H4 (cell line): Measurements from ENCODE around the gene PPP2R2C. TPM values are rescaled to one million over a fixed set of nuclear protein-coding genes. Genes with fewer than 3 reads are reported as not detected.

Experiments
- DNase-seq: peaks from one replicate; pipeline ENCODE4 v3.0.0-alpha.2; 2015; ENCODE audit warnings: low spot score
- total RNA-seq: library from RNA; depleted of rRNA; stranded (reverse); fragments of >200 nt; shearing (Covaris generic); gene quantifications from 2 replicates; pipeline ENCODE4 v1.2.3, GENCODE V29; 2014

PPP2R2C gene
- total RNA-seq, 1 experiment from 2014 or later, result 0.91 TPM

DNA sequence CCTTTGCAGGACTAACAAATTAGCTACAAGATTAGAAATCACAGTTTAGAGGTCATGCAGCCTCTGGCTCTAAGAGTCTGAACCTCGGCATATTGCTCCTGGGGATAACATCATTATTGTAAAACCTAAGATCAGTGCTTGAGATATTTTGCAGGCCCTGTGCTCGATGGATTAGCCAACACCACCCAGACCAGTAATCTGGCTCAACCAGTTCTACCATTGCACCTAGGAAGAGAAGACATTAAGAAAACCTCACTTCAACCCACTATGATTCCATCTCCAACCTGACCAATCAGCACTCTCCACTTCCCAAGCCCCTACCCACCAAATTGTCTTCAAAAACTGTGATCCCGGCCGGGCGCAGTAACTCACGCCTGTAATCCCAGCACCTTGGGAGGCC is 159.2 kb downstream of the PPP2R2C start:
- DNase-seq, result no peak

DNA sequence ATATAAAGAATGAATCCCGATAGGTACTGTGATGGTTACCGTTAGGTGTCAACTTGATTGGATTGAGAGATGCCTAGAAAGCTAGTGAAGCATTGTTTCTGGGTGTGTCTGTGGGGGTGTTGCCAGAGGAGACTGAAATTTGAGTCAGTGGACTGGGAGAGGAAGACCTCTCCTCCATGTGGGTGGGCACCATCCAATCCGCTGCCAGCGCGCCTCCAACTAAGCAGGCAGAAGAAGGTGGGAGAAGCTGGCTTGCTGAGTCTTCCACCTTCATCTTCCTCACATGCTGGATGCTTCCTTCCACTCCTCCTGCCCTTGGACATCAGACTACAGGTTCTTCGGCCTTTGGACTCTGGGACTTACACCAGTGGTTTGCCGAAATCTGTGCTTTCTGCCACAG is 162.6 kb downstream of the PPP2R2C start:
- DNase-seq, result no peak

DNA sequence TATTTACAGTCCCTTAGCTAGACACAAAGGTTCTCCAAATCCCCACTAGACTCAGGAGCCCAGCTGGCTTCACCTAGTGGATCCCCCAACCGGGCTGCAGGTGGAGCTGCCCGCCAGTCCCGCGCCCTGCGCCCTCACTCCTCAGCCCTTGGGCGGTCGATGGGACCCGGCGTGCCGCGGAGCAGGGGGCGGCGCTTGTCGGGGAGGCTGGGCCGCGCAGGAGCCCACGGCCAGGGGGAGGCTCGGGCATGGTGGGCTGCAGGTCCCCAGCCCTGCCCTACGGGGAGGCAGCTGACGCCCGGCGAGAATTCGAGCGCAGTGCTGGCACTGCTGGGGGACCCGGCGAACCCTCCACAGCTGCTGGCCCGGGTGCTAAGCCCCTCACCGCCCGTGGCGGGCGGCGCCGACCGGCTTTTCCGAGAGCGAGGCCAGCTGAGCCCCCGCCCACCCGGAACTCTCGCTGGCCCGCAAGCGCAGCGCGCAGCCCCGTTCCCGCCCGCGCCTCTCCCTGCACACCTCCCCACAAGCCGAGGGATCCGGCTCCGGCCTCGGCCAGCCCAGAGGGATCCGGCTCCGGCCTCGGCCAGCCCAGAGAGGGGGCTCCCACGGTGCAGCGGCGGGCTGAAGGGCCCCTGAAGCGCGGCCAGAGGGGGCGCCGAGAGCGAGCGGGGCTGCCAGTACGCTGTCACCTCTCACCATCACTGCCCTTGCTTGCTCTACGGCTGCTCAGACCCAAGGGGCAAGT is 163.3 kb downstream of the PPP2R2C start:
- no peak for DNase-seq

DNA sequence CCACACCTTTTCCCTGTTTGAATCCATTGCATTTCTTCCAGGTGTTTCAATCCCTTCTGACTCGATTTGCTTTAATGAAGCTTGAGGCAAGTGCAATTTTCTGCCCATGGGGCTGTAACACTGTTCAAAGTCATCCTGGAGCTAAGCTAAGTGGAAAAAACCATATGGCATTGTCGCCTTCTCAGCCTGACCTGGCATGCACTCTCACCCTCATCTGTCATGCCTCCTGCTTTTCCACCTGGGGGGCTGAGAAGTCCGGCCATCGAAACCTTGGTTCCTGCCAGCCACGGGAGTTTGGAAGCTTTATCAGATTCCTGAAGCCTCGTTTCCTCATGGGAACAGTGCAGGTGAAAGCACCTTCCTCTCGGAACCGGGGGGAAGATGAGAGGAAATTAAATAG is 164.5 kb downstream of the PPP2R2C start:
- DNase-seq, result no peak

DNA sequence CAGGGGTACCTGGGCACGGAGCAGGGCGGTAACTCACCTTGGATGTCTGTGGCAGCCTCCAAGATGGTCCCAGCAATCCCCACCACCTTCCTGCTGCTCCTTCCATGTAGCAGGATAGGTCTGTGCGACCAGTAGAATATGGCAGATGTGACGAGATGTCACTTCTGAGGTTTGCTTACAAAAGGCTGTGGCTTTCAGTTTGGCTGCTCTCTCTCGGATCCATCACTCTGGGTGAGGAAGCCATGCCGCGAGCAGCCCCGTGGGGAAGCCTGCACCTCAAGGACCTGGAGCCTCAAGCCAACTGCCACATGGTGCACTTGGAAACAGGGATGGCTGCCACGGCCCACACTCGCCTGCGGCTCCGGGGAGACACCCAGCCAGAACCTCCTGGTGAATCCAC is 165.2 kb downstream of the PPP2R2C start:
- DNase-seq, result no peak

DNA sequence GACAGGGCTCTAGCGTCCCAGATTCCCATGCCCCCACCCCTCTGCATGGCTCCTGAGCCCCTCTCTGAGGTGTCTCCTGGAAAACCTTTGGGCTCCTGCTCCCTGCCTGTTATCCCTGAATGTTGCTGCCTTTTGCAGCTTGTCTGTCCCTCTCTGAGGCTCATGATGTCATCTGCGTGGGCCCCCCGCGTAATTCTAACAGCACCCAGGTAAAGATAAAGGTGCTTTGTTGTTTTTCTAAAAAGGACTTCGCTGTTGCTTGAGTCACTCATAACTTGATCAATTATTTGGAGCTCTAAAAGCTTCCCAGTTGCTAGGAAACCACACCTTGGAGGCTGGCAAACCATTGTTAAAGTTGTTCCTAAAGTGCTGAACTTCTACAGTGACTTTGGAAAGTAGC is 166.1 kb downstream of the PPP2R2C start:
- DNase-seq, result no peak

DNA sequence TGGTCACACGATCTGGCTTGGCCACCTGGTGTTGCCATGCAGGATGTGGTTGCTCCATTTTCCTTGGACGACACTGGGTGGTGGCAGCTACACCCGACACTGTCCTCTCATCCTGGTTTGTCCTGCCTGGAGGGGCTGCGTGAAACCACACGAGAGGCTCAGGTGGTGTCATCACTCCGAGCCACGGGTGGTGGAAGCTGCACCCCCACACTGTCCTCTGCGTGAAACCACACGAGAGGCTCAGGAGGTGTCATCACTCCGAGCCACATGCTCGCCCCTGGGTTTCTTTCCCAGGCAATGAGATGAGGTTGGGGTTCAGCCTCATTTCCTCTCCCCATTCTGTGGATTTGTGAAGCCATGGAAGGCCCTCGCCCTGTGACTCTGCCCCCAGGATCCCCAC is 168.5 kb downstream of the PPP2R2C start:
- DNase-seq, result no peak

DNA sequence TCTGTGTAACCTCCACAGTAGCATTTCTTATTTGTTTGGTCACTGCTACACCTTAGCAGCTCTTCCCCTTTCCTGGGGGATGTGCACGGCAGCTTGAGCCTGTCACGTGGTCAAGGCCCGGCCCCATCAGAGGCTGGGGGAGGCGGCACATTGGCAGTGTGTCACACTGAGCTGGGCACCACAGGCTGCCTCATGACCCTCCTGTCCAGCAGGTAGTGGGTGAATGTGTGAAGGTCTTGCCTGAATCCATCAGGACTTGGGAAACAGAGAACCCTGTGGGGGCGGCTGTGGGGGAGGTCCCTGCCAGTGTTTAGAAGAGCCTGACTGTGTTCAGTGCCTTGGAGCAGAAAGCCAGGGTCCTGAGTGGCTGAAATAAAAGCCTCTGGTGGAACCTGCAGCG is 169.5 kb downstream of the PPP2R2C start:
- no peak for DNase-seq

DNA sequence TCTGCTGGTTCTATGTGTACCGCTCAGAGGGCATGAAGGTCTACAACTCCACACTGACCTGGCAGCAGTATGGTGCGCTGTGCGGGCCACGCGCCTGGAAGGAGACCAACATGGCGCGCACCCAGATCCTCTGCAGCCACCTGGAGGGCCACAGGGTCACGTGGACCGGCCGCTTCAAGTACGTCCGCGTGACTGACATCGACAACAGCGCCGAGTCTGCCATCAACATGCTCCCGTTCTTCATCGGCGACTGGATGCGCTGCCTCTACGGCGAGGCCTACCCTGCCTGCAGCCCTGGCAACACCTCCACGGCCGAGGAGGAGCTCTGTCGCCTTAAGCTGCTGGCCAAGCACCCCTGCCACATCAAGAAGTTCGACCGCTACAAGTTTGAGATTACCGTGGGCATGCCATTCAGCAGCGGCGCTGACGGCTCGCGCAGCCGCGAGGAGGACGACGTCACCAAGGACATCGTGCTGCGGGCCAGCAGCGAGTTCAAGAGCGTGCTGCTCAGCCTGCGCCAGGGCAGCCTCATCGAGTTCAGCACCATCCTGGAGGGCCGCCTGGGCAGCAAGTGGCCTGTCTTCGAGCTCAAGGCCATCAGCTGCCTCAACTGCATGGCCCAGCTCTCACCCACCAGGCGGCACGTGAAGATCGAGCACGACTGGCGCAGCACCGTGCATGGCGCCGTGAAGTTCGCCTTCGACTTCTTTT is 170.5 kb downstream of the PPP2R2C start:
- DNase-seq, result no peak

DNA sequence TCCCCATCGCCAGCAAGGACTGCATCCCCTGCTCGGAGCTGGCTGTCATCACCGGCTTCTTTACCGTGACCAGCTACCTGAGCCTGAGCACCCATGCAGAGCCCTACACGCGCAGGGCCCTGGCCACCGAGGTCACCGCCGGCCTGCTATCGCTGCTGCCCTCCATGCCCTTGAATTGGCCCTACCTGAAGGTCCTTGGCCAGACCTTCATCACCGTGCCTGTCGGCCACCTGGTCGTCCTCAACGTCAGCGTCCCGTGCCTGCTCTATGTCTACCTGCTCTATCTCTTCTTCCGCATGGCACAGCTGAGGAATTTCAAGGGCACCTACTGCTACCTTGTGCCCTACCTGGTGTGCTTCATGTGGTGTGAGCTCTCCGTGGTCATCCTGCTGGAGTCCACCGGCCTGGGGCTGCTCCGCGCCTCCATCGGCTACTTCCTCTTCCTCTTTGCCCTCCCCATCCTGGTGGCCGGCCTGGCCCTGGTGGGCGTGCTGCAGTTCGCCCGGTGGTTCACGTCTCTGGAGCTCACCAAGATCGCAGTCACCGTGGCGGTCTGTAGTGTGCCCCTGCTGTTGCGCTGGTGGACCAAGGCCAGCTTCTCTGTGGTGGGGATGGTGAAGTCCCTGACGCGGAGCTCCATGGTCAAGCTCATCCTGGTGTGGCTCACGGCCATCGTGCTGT is 171.2 kb downstream of the PPP2R2C start:
- no peak for DNase-seq

DNA sequence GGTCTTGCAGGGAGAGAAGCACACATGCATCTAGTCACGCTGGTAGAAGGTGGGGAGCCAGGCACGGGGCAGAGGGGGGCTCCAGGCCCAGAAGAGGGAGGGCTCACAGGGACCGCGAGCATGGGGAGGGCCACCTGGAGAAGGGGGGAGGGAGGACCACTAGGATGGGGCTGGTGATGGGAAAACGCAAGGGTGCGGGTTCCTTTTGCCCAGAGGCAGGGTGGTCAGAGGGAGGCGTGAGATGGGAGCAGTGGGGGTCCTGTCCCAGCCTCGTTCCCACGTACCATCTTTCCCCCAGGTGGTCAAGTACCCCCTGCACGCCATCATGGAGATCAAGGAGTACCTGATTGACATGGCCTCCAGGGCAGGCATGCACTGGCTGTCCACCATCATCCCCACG is 172.1 kb downstream of the PPP2R2C start:
- no peak for DNase-seq

DNA sequence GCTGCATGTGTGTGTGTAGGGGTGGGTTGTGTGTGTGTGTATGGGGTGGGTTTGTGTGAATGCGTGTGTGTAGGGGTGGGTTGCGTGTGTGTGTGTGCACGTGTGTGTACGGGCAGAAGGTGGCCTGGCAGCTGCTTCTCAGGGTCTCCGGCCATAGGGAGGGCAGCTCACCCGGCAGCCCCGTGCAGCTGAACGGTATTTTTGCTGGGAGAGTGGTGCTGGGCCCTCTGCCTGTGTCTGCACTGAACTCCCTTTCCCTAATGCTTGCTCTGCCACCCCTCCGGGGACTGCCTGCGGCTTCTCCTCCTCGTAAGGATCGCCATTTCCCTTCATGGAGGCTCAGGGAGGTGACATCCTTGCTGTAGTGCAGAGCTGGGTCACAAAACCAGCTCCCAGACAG is 172.5 kb downstream of the PPP2R2C start:
- DNase-seq, result no peak

DNA sequence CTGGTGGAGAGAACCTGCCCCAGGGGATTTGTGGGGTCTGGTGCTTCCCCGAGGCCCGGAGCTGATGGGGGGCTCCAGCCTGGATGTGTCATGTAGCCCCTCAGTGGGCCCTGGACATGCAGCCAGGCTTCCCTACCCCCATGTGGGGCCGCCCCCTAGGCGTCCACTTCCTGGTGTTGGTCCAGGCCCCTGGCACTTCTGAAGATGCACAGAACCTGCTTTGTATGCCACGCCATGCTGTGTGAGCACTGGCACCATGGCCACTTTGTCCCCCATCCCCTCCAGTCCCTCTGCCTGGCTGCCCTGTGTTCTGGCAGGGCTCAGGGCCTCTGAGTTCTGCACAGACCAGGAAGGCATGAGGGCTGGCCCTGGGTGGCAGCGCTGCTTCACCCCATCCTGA is 173.6 kb downstream of the PPP2R2C start:
- no peak for DNase-seq

DNA sequence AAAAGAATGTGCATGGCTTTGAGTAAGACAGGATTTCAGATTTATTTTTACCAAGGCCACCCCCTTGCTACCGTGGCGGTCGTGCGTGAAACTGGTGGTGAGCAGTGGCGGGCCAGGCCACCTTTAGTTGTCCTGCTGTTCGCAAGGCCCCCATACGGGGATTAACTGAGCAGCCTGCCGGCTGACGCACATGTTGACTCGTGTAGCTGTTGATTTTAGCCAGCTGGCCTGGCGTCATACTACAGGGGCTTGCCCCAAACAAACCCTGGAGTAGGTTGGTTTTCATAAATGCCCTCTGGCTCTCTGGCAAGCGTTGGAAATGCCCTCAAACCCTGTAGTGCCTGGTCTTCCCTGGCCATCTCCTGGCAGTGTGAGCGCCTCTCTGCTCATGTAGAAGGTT is 174.4 kb downstream of the PPP2R2C start:
- no peak for DNase-seq

DNA sequence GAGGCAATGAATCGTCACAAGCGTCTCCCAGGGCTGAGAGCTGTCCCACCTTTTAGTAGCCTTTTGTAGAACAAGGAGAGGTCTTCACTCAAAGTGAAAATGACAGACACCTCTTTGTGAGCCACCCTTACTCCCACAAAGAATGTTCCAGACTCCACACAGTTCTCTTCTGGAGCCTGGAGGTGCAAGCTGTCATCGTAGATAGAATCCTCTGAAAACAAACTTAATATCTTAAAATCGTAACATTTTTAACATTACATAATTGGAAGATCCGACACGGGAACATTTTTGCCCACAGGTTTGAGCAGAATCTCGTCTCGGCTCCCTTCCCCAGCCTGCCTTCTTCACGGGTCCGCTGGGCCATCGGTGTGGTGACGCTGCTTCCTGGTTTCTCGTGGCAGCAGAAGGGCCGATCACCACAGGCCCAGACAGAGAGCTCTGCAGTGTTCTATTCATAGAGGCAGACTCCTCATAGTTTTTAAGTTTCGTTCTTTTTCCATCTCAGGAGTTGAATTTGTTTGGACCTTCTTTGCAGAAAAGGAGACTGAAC is 175.1 kb downstream of the PPP2R2C start:
- no peak for DNase-seq

DNA sequence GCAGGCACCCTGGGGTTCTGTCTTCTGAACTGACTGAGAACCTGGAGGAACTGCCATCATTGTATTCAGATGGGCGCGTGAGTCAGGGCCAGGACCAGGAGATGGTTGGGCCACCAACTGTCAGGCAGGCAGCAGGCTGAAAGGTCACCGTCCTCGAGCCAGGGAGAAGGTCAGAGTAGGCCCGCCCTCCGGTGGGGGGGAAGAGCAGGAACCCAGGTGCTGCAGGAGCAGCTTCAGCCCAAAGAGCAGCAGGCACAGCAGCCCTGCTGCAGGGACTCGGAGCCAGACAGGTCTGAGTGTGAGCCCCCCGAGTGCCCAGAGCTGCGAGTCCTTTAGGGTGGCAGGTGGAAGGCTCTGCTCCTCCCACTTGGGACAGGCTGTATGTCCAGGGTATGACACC is 176.4 kb downstream of the PPP2R2C start:
- no peak for DNase-seq

DNA sequence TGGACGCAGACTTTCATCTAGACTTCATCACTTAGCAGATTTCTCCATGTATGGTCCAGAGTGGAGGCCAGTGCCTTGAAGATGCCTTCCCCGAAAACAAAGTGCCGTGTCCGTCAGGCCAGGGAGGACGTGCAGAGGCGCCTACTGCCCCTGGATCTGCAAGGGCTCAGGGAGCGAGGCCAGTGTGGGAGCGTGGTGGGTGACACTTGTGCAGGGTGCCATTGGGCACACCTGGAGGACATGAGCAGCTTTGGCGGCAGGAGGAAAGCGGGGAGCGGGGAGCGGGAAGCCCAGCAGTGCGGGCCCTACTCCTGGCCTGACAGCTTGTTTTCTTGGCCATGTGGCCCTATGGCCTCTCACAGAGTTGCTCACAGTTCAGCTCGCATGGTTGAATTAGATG is 176.9 kb downstream of the PPP2R2C start:
- no peak for DNase-seq

DNA sequence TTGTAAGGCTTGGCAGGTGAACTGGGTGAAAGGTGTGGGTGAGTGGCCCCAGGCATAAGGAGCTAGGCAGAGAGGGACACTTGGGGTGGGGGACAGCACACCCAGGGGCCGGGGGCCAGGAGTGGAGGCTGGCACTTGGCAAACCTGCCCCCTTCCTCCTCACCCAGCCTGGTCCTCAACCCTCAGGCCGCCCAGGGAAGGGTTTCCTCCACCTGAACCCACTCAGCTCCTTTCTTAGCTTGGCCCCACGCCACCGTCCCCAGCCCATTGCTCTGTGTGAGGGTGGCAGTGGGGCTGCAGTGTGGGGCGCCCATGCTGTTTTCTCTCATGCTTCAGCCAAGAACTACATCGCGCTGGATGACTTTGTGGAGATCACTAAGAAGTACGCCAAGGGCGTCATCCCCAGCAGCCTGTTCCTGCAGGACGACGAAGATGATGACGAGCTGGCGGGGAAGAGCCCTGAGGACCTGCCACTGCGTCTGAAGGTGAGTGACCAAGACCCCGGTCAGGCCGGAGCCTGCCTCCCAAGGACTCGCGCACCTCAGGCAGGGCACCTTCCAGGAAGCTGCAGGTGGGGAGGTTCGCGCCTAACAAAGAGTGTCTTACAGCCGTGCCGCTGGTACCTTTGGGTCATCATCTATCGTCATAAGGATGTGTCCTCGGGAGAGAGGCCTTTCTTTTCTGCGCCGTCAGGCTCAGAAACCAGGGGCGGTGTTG is 177.6 kb downstream of the PPP2R2C start:
- DNase-seq, result no peak

DNA sequence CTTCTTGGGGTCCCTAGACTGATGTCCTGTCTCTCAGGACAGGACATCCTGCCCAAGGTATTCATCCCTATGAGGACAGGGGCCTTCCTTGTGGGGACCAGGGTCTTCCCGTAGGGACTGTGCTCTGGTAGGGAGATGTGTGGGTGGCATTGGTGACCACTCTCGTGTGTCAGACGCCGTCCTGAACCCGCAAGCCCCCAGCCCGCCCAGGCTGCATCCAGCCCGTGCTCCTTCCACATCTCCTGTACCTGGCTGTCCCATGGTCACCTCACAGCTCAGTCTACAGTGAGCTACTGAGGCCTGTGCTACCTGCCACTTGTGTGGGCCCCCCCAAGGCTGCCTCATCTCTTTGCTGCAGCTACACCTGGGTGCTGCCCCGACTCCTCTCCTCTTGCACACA is 178.8 kb downstream of the PPP2R2C start:
- no peak for DNase-seq

DNA sequence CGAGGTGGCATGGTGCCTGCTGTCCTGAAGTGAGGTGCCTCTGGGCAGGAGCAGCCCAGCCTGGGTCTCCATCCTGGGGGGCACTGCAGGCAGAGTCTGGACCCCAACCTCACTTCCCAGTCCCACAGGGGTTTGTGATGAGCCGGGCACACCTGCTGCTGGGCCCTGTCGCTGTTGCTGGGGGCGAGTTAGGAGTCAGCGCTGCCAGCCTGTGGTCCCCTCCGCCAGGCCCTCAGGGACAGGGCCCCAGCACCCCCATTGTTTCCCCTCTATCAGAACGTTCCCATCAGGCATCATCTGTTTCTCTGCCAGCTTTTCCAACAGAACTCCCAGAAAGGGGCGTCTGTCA is 179.3 kb downstream of the PPP2R2C start:
- no peak for DNase-seq

DNA sequence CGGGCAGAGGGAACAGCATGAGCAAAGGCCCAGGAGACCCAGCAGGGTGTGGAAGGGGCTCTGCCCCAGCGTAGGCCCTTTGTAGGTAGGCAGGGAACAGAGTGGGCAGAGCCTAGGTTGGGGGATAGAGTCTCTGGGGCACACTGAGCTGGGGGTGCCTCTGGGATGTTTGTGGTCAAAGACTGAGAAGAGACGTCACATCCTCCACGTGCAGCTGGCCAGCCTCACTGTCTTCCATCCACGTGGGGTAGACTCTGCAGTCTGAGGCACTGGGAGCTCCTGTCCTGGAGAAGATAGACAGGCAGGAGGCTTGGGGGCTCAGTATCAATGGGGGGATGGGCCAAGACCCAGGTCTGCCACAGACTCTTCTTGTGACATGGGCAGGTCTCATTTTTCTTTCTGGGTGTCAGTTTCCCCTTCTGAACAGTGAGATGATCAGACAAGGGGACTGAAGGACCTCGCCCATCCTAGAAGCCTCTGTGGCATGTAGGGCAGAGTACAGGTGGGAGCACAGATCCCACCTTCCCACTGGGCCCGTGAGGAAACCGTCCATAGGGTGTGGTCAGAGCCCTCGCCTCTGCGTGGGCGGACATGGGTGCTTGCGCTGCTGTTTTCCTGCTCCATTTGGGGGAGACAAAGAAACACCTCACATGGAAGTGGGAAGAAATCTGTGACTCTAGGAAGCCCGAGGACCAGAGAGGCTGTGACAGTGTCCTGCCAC is 179.9 kb downstream of the PPP2R2C start:
- no peak for DNase-seq
